Adrenal gland (tissue), 5 donors: ENCODE data around the gene SRSF10.

Experiments used
- CTCF ChIP-seq, 6 experiments: fragments of 450-650 bp in 4 of 6; fragments of 200-600 bp in 2 of 6; sonication (generic) in 1 of 6; IDR thresholded peaks; 1 replicate in 5 of 6; 2 replicates in 1 of 6; pipeline versions ENCODE4 v1.5.1 to v1.8.0; 2016 to 2021; ENCODE audit warnings: antibody characterized with exemption in 6 of 6, mild to moderate bottlenecking in 2 of 6, moderate library complexity in 1 of 6
- POLR2A ChIP-seq, 2 donors: fragments of 450-650 bp; IDR thresholded peaks; one replicate each; pipeline ENCODE4 v1.6.1; 2017; ENCODE audit warnings: antibody characterized with exemption in 2 of 2, mild to moderate bottlenecking in 2 of 2, moderate library complexity in 1 of 2
- donor health status: DM: no; HTN: no; CAD: no.

- TF ChIP-seq CTCF (IDR thresholded peaks at IDR 0.05) (no peak), POLR2A (IDR thresholded peaks at IDR 0.05) (no peak)
Measured at GRCh38 chr1:23930861-23931490, 49.2 kb downstream of the SRSF10 start.
